CD4-positive, alpha-beta memory T cell (primary cell): ENCODE results near the gene PLCB1. TPM values are rescaled to one million over a fixed set of nuclear protein-coding genes. Genes with fewer than 3 reads are reported as not detected.

Source experiments
- CTCF ChIA-PET: fragments of 350-600 bp; sonication (Branson Sonifier 250); formaldehyde crosslinking; loops from one replicate; lab custom pipeline; 2021; ENCODE audit warnings: inconsistent platforms; ENCODE audit not compliant: partially characterized antibody; lab: Charles Lee
- POLR2A ChIA-PET: fragments of 350-600 bp; sonication (Branson Sonifier 250); formaldehyde crosslinking; loops from one replicate; lab custom pipeline; 2021; ENCODE audit not compliant: partially characterized antibody; lab: Charles Lee
- DNase-seq, 5 donors: peaks; one replicate each; pipeline versions ENCODE4 v3.0.0 to v3.0.0-alpha.2; 2020 to 2022; ENCODE audit warnings: mixed read lengths in 1 of 5
- H3K27ac ChIP-seq: one replicate; pipeline ENCODE4 v1.7.0; 2013; ENCODE audit warnings: low read depth, low read length
- H3K27me3 ChIP-seq: 2 replicates; pipeline ENCODE4 v1.7.0; 2013; ENCODE audit warnings: mild to moderate bottlenecking, low read length, moderate library complexity; ENCODE audit not compliant: insufficient read depth
- H3K36me3 ChIP-seq: 2 replicates; pipeline ENCODE4 v1.7.0; 2013; ENCODE audit warnings: mild to moderate bottlenecking, low read length, moderate library complexity; ENCODE audit not compliant: insufficient read depth
- H3K4me1 ChIP-seq: 2 replicates; pipeline ENCODE4 v1.7.0; 2013; ENCODE audit warnings: mild to moderate bottlenecking, low read length, moderate library complexity; ENCODE audit not compliant: insufficient read depth
- H3K4me3 ChIP-seq, 2 donors: one replicate each; pipeline ENCODE4 v1.7.0; 2013; ENCODE audit warnings: low read length in 2 of 2, mild to moderate bottlenecking in 1 of 2
- H3K9me3 ChIP-seq, 2 donors: one replicate each; pipeline ENCODE4 v1.7.0; 2013; ENCODE audit warnings: low read length in 2 of 2, control low read depth in 1 of 2; ENCODE audit not compliant: control insufficient read depth in 1 of 2
- H3K27ac Mint-ChIP-seq, 7 donors: one replicate each; pipeline ENCODE4 v1.8.0; 2020 to 2021; ENCODE audit warnings: mixed read lengths in 7 of 7, mild to moderate bottlenecking in 6 of 7, inconsistent platforms in 3 of 7, moderate library complexity in 3 of 7
- H3K27me3 Mint-ChIP-seq, 2 donors: one replicate each; pipeline ENCODE4 v1.8.0; 2020 to 2021; ENCODE audit warnings: mixed read lengths in 2 of 2
- H3K36me3 Mint-ChIP-seq, 2 donors: one replicate each; pipeline ENCODE4 v1.8.0; 2020 to 2021; ENCODE audit warnings: mixed read lengths in 2 of 2, inconsistent platforms in 1 of 2, mild to moderate bottlenecking in 1 of 2
- H3K4me1 Mint-ChIP-seq, 4 donors: one replicate each; pipeline ENCODE4 v1.8.0; 2020 to 2021; ENCODE audit warnings: mixed read lengths in 4 of 4, mild to moderate bottlenecking in 1 of 4
- H3K4me3 Mint-ChIP-seq, 8 donors: one replicate each; pipeline ENCODE4 v1.8.0; 2020 to 2021; ENCODE audit warnings: mixed read lengths in 8 of 8, mild to moderate bottlenecking in 7 of 8, moderate library complexity in 6 of 8, inconsistent platforms in 3 of 8
- H3K9me3 Mint-ChIP-seq, 8 donors: one replicate each; pipeline ENCODE4 v1.8.0; 2020 to 2021; ENCODE audit warnings: mixed read lengths in 8 of 8, mild to moderate bottlenecking in 5 of 8, inconsistent platforms in 3 of 8, moderate library complexity in 1 of 8
- intact Hi-C: fragments of 100-400 bp; cut with micrococcal nuclease; formaldehyde crosslinking; loops from one replicate; pipeline ENCODE4 v1.15.1; 2023
- polyA plus RNA-seq, 2 donors: library from polyadenylated mRNA; unstranded; fragments of 300-500 nt; fragmentation: Illumina TruSeq; gene quantifications; one replicate each; pipeline ENCODE4 v1.2.3, GENCODE V29; 2021
- total RNA-seq, 2 experiments: library from RNA; stranded (reverse); gene quantifications; one replicate each; pipeline ENCODE4 v1.2.3, GENCODE V29; 2021

Gene PLCB1
- total and polyA plus RNA-seq, 4 experiments from 2014 or later, result 5.5 to 9.6 (median 8.2) TPM

- no peaks in the 10 kb centered on the region for H3K27me3 ChIP-seq
- Mint-ChIP-seq H3K4me1 (no peaks in the 10 kb centered on the region), H3K36me3 (peaks cover 0 to 5% of the 10 kb centered on the region in 2 donors), H3K27me3 (no peaks in the 10 kb centered on the region), H3K27ac (no peak overlapping the region), H3K4me3 (no peak overlapping the region), H3K9me3 (peaks cover 0 to 2% (median 0%) of the 10 kb centered on the region in 8 donors)
- ChIA-PET CTCF (no interaction called here), POLR2A (no interaction called here)
- no peaks in the 10 kb centered on the region for H3K4me1 ChIP-seq
- DNase-seq, result no peak
- intact Hi-C loops, result no loop called here
- H3K36me3 ChIP-seq, result no peaks in the 10 kb centered on the region
- H3K27ac ChIP-seq, result no peak overlapping the region
- no peak overlapping the region for H3K4me3 ChIP-seq
- H3K9me3 ChIP-seq, result no peaks in the 10 kb centered on the region
Observed at GRCh38 chr20:8540466-8540865, 408.4 kb downstream of the PLCB1 start.

- ChIA-PET POLR2A (no interaction called here), CTCF (no interaction called here)
- H3K9me3 Mint-ChIP-seq, result peaks cover 0 to 2% (median 0%) of the 10 kb centered on the region in 8 donors
- DNase-seq, result no peak
- H3K36me3 ChIP-seq, result no peaks in the 10 kb centered on the region
- H3K27ac Mint-ChIP-seq, result no peak overlapping the region
- H3K4me3 ChIP-seq, result no peak overlapping the region
- no peaks in the 10 kb centered on the region for H3K9me3 ChIP-seq
- peaks cover 0 to 5% of the 10 kb centered on the region in 2 donors for H3K36me3 Mint-ChIP-seq
- no peaks in the 10 kb centered on the region for H3K27me3 Mint-ChIP-seq
- H3K4me1 ChIP-seq, result no peaks in the 10 kb centered on the region
- H3K4me3 Mint-ChIP-seq, result no peak overlapping the region
- no peaks in the 10 kb centered on the region for H3K4me1 Mint-ChIP-seq
- H3K27me3 ChIP-seq, result no peaks in the 10 kb centered on the region
- H3K27ac ChIP-seq, result no peak overlapping the region
- intact Hi-C loops, result no loop called here
Observed at GRCh38 chr20:8542110-8542486, 410.0 kb downstream of the PLCB1 start.

GRCh38 chr20:8545212-8545611, 413.1 kb downstream of the PLCB1 start:
- peaks cover 0 to 5% of the 10 kb centered on the region in 2 donors for H3K36me3 Mint-ChIP-seq

GRCh38 chr20:8547035-8547650, 415.1 kb downstream of the PLCB1 start:
- POLR2A ChIA-PET, result no interaction called here
- Mint-ChIP-seq H3K4me1 (peaks cover 0 to 2% (median 0%) of the 10 kb centered on the region in 4 donors), H3K9me3 (peaks cover 0 to 3% (median 0%) of the 10 kb centered on the region in 8 donors), H3K27ac (no peak overlapping the region), H3K27me3 (no peaks in the 10 kb centered on the region), H3K36me3 (peaks cover 0 to 8% of the 10 kb centered on the region in 2 donors), H3K4me3 (no peak overlapping the region)
- DNase-seq, result no peak
- H3K36me3 ChIP-seq, result no peaks in the 10 kb centered on the region
- CTCF ChIA-PET, result interaction anchor here (1.1 to 1.8 kb wide), 2 partner anchors 9 to 11 kb away, joined by 3 to 4 read pairs; no protein-coding TSS in a partner anchor
- H3K4me1 ChIP-seq, result no peaks in the 10 kb centered on the region
- intact Hi-C loops, result no loop called here
- H3K9me3 ChIP-seq, result no peaks in the 10 kb centered on the region
- no peak overlapping the region for H3K27ac ChIP-seq
- no peaks in the 10 kb centered on the region for H3K27me3 ChIP-seq
- H3K4me3 ChIP-seq, result no peak overlapping the region

More at GRCh38 chr20:8545212-8545611, 413.1 kb downstream of the PLCB1 start:
- Histone ChIP-seq H3K27ac (no peak overlapping the region), H3K4me1 (no peaks in the 10 kb centered on the region), H3K4me3 (no peak overlapping the region), H3K36me3 (no peaks in the 10 kb centered on the region), H3K9me3 (no peaks in the 10 kb centered on the region), H3K27me3 (no peaks in the 10 kb centered on the region)
- CTCF ChIA-PET, result no interaction called here
- no peak for DNase-seq
- Mint-ChIP-seq H3K9me3 (peaks cover 0 to 2% (median 0%) of the 10 kb centered on the region in 8 donors), H3K27me3 (no peaks in the 10 kb centered on the region), H3K27ac (no peak overlapping the region), H3K4me3 (no peak overlapping the region), H3K4me1 (peaks cover 0 to 2% (median 0%) of the 10 kb centered on the region in 4 donors)
- POLR2A ChIA-PET, result no interaction called here
- intact Hi-C loops, result no loop called here

GRCh38 chr20:8547968-8548588, 416.0 kb downstream of the PLCB1 start:
- Mint-ChIP-seq H3K27ac (no peak overlapping the region), H3K9me3 (peaks cover 0 to 3% (median 1%) of the 10 kb centered on the region in 8 donors), H3K4me3 (no peak overlapping the region), H3K4me1 (peaks cover 0 to 2% (median 0%) of the 10 kb centered on the region in 4 donors), H3K36me3 (peaks cover 0 to 8% of the 10 kb centered on the region in 2 donors), H3K27me3 (no peaks in the 10 kb centered on the region)
- ChIA-PET POLR2A (no interaction called here), CTCF (no interaction called here)
- Histone ChIP-seq H3K4me3 (no peak overlapping the region), H3K36me3 (no peaks in the 10 kb centered on the region), H3K27me3 (no peaks in the 10 kb centered on the region), H3K27ac (no peak overlapping the region), H3K9me3 (no peaks in the 10 kb centered on the region), H3K4me1 (no peaks in the 10 kb centered on the region)
- DNase-seq, result no peak
- intact Hi-C loops, result no loop called here

GRCh38 chr20:8549192-8549591, 417.1 kb downstream of the PLCB1 start:
- no peaks in the 10 kb centered on the region for H3K27me3 ChIP-seq
- Mint-ChIP-seq H3K4me1 (peaks cover 0 to 2% (median 0%) of the 10 kb centered on the region in 4 donors), H3K9me3 (peaks cover 0 to 5% (median 2%) of the 10 kb centered on the region in 8 donors), H3K27ac (no peak overlapping the region), H3K36me3 (peaks cover 0 to 8% of the 10 kb centered on the region in 2 donors), H3K27me3 (no peaks in the 10 kb centered on the region), H3K4me3 (no peak overlapping the region)
- no peak overlapping the region for H3K27ac ChIP-seq
- H3K4me3 ChIP-seq, result no peak overlapping the region
- H3K9me3 ChIP-seq, result no peaks in the 10 kb centered on the region
- ChIA-PET CTCF (no interaction called here), POLR2A (no interaction called here)
- intact Hi-C loops, result no loop called here
- DNase-seq, result no peak
- no peaks in the 10 kb centered on the region for H3K4me1 ChIP-seq
- no peaks in the 10 kb centered on the region for H3K36me3 ChIP-seq

- no peaks in the 10 kb centered on the region for H3K27me3 Mint-ChIP-seq
- no peak overlapping the region for H3K4me3 ChIP-seq
- H3K36me3 ChIP-seq, result no peaks in the 10 kb centered on the region
- H3K27ac Mint-ChIP-seq, result no peak overlapping the region
- H3K9me3 ChIP-seq, result no peaks in the 10 kb centered on the region
- POLR2A ChIA-PET, result no interaction called here
- no peak for DNase-seq
- intact Hi-C loops, result no loop called here
- H3K36me3 Mint-ChIP-seq, result peaks cover 0 to 5% of the 10 kb centered on the region in 2 donors
- H3K4me1 Mint-ChIP-seq, result peaks cover 0 to 1% (median 0%) of the 10 kb centered on the region in 4 donors
- H3K27ac ChIP-seq, result no peak overlapping the region
- no peaks in the 10 kb centered on the region for H3K4me1 ChIP-seq
- no peak overlapping the region for H3K4me3 Mint-ChIP-seq
- peaks cover 0 to 55% (median 32%) of the 10 kb centered on the region in 8 donors for H3K9me3 Mint-ChIP-seq
- H3K27me3 ChIP-seq, result no peaks in the 10 kb centered on the region
- CTCF ChIA-PET, result no interaction called here
Observed at GRCh38 chr20:8557711-8558110, 425.6 kb downstream of the PLCB1 start.
